ENCODE measurements around the gene AIF1L.

AIF1L gene

GRCh38 chr9:131096269-131097125 is at the start of gene AIF1L:
Gene AIF1L, plus strand, starts transcription at chr9:131096531. Its CDS starts 99 bp downstream, at chr9:131096630.
- no peak for DNase-seq (ENCODE audit: extremely low read depth, low read depth)
- TF ChIP-seq CTCF (IDR thresholded peaks at IDR 0.05; ENCODE audit: low read depth, low read length) = peak; percentile 1; the same call in 1 of the 2 replicates

GRCh38 chr9:131046581-131047202 is 49.6 kb upstream of the AIF1L start:
- peak; percentile 97 for TF ChIP-seq CTCF (IDR thresholded peaks at IDR 0.05; ENCODE audit: low read depth, low read length)
- DNase-seq (ENCODE audit: extremely low read depth, low read depth) = peak; percentile 14

- DNase-seq (ENCODE audit: extremely low read depth, low read depth) = no peak
- no peak for TF ChIP-seq CTCF (IDR thresholded peaks at IDR 0.05; ENCODE audit: low read depth, low read length)
These were observed 48.0 kb upstream of the AIF1L start for GRCh38 chr9:131048332-131048731.

GRCh38 chr9:131048820-131049219 is 47.5 kb upstream of the AIF1L start:
- no peak for DNase-seq (ENCODE audit: extremely low read depth, low read depth)
- no peak for TF ChIP-seq CTCF (IDR thresholded peaks at IDR 0.05; ENCODE audit: low read depth, low read length)

- no peak for DNase-seq (ENCODE audit: extremely low read depth, low read depth)
- no peak for TF ChIP-seq CTCF (IDR thresholded peaks at IDR 0.05; ENCODE audit: low read depth, low read length)
These were observed 46.3 kb upstream of the AIF1L start for GRCh38 chr9:131049829-131050715.

- TF ChIP-seq CTCF (IDR thresholded peaks at IDR 0.05; ENCODE audit: low read depth, low read length) = no peak
- DNase-seq (ENCODE audit: extremely low read depth, low read depth) = no peak
These were observed 45.5 kb upstream of the AIF1L start for GRCh38 chr9:131050831-131051230.

Measured in AG09319 (cell line).